KMS-11 (cell line): Measurements from ENCODE around the gene PIEZO1.

Experiments used
- H2AFZ ChIP-seq: fragments of 200-600 bp; sonication (generic); 2 replicates; pipeline ENCODE4 v1.6.1; 2016; ENCODE audit warnings: antibody characterized with exemption, mixed run types, low read depth
- H3K27ac ChIP-seq: fragments of 200-600 bp; sonication (generic); 2 replicates; pipeline ENCODE4 v1.6.1; 2016; ENCODE audit warnings: mild to moderate bottlenecking, mixed run types
- H3K27me3 ChIP-seq: fragments of 200-600 bp; sonication (generic); 2 replicates; pipeline ENCODE4 v1.6.1; 2017; ENCODE audit warnings: mild to moderate bottlenecking, low read depth, mixed run types, moderate library complexity; ENCODE audit not compliant: insufficient read depth
- H3K36me3 ChIP-seq: fragments of 200-600 bp; sonication (generic); 2 replicates; pipeline ENCODE4 v1.6.1; 2017; ENCODE audit warnings: mild to moderate bottlenecking, mixed run types; ENCODE audit not compliant: insufficient read depth
- H3K4me1 ChIP-seq: fragments of 200-600 bp; sonication (generic); 2 replicates; pipeline ENCODE4 v1.6.1; 2016; ENCODE audit warnings: mild to moderate bottlenecking, low read depth, mixed run types; ENCODE audit not compliant: poor library complexity, severe bottlenecking
- H3K4me2 ChIP-seq: fragments of 200-600 bp; sonication (generic); 2 replicates; pipeline ENCODE4 v1.7.0; 2016; ENCODE audit warnings: mild to moderate bottlenecking, mixed run types
- H3K4me3 ChIP-seq: fragments of 200-600 bp; sonication (generic); IDR thresholded peaks from 2 replicates; pipeline ENCODE4 v1.6.1; 2017; ENCODE audit warnings: low read depth, low read length, mixed read lengths; ENCODE audit not compliant: insufficient read depth
- H3K79me2 ChIP-seq: fragments of 200-600 bp; sonication (generic); 2 replicates; pipeline ENCODE4 v1.6.1; 2016; ENCODE audit warnings: low read depth, mixed run types; ENCODE audit not compliant: insufficient read depth
- H3K9ac ChIP-seq: fragments of 200-600 bp; sonication (generic); 2 replicates; pipeline ENCODE4 v1.6.1; 2016; ENCODE audit warnings: mild to moderate bottlenecking, mixed run types
- H4K20me1 ChIP-seq: fragments of 200-600 bp; sonication (generic); 2 replicates; pipeline ENCODE4 v1.6.1; 2016; ENCODE audit warnings: mild to moderate bottlenecking, mixed run types; ENCODE audit not compliant: insufficient read depth
- CTCF ChIP-seq: fragments of 200-600 bp; sonication (generic); conservative IDR thresholded peaks from 2 replicates; pipeline ENCODE4 v1.6.1; 2017; ENCODE audit warnings: low read depth, mild to moderate bottlenecking, antibody characterized with exemption, low read length, moderate library complexity, mixed read lengths

PIEZO1 gene

GRCh38 chr16:88706229-88706964 is 78.6 kb downstream of the PIEZO1 start, which contains the start of the genes CTU2 and RNF166:
TSS of gene CTU2 (plus strand) at chr16:88706503. CDS start at chr16:88706531, 28 bp downstream.
TSS of gene RNF166 (minus strand) at chr16:88706408. CDS start at chr16:88706325, 83 bp downstream.
- Histone ChIP-seq H4K20me1 (no peaks in the 10 kb centered on the region), H3K4me3 (peak within 1 kb of the TSS; percentile 61), H2AFZ (peak within 1 kb of the TSS; percentile 54), H3K4me1 (peaks cover 34% of the 10 kb centered on the region), H3K79me2 (peaks cover 42% of the 10 kb centered on the region; the same call in 1 of the 2 replicates), H3K27me3 (no peaks in the 10 kb centered on the region), H3K4me2 (peak within 1 kb of the TSS; percentile 97), H3K36me3 (no peaks in the 10 kb centered on the region), H3K9ac (peak within 1 kb of the TSS; percentile 57), H3K27ac (peak within 1 kb of the TSS; percentile 42)
- TF ChIP-seq CTCF: no peak

- no peak overlapping the region; the same call in 1 of the 2 replicates for H3K27ac ChIP-seq
- peaks cover 40% of the 10 kb centered on the region for H3K4me1 ChIP-seq
- TF ChIP-seq CTCF: no peak
- peak overlapping the region; percentile 54 for H2AFZ ChIP-seq
- peak overlapping the region; percentile 97 for H3K4me2 ChIP-seq
- H3K9ac ChIP-seq: peak overlapping the region; percentile 57; the same call in 1 of the 2 replicates
- no peaks in the 10 kb centered on the region for H4K20me1 ChIP-seq
- peaks cover 42% of the 10 kb centered on the region; the same call in 1 of the 2 replicates for H3K79me2 ChIP-seq
- no peaks in the 10 kb centered on the region for H3K27me3 ChIP-seq
- no peaks in the 10 kb centered on the region for H3K36me3 ChIP-seq
- no peak overlapping the region for H3K4me3 ChIP-seq
Measured at GRCh38 chr16:88705801-88706228, 79.2 kb downstream of the PIEZO1 start.

GRCh38 chr16:88705076-88705684 is 79.8 kb downstream of the PIEZO1 start:
- Histone ChIP-seq H3K4me3 (no peak overlapping the region), H2AFZ (peak overlapping the region; percentile 54), H4K20me1 (no peaks in the 10 kb centered on the region), H3K27me3 (no peaks in the 10 kb centered on the region), H3K36me3 (no peaks in the 10 kb centered on the region), H3K9ac (peak overlapping the region; percentile 57; the same call in 1 of the 2 replicates), H3K4me2 (peak overlapping the region; percentile 97), H3K79me2 (peaks cover 41% of the 10 kb centered on the region; the same call in 1 of the 2 replicates), H3K27ac (no peak overlapping the region; the same call in 1 of the 2 replicates), H3K4me1 (peaks cover 46% of the 10 kb centered on the region)
- no peak for TF ChIP-seq CTCF

GRCh38 chr16:88703486-88704309 is 81.3 kb downstream of the PIEZO1 start:
- Histone ChIP-seq H3K4me1 (peaks cover 42% of the 10 kb centered on the region), H3K4me2 (no peak overlapping the region), H3K9ac (no peak overlapping the region), H3K27ac (no peak overlapping the region), H3K4me3 (no peak overlapping the region), H2AFZ (no peak overlapping the region), H3K79me2 (peaks cover 28% of the 10 kb centered on the region; the same call in 1 of the 2 replicates), H4K20me1 (no peaks in the 10 kb centered on the region), H3K36me3 (no peaks in the 10 kb centered on the region), H3K27me3 (no peaks in the 10 kb centered on the region)
- TF ChIP-seq CTCF: no peak
